Uterus (tissue), 2 donors: ENCODE measurements around the gene BZW2.

ENCODE experiments used
- POLR2A ChIP-seq, 2 donors: fragments of 450-650 bp; IDR thresholded peaks; one replicate each; pipeline ENCODE4 v1.6.1; 2016; ENCODE audit warnings: antibody characterized with exemption in 2 of 2, mild to moderate bottlenecking in 1 of 2, moderate library complexity in 1 of 2
- TF ChIP-seq, protein P1 (sequence below), 4 experiments: fragments of 200-600 bp in 2 of 4; fragments of 450-650 bp in 2 of 4; sonication (generic) in 2 of 4; IDR thresholded peaks; one replicate each; pipeline ENCODE4 v1.5.1; 2016 to 2019; ENCODE audit warnings: antibody characterized with exemption in 4 of 4, mild to moderate bottlenecking in 2 of 4, moderate library complexity in 1 of 4

DNA sequence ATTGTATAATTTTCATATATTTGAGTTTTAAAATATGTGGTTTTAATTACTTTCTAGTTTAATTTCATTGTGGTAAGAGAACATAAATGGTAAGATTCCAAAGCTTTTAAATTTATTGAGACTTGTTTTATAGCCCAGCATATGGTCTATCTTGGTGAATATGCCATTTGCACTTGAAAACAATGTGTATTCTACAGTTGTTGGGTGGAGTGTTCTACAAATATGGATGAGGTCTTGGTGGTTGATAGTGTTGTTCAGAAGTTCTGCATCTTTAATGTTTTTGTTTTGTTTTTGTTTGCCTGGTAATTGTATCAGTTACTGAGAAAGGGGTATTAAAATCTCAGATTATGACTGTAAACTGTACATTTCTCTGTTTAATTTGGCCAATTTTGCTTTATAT is 69.9 kb downstream of the BZW2 start:
- TF ChIP-seq, protein P1, sequence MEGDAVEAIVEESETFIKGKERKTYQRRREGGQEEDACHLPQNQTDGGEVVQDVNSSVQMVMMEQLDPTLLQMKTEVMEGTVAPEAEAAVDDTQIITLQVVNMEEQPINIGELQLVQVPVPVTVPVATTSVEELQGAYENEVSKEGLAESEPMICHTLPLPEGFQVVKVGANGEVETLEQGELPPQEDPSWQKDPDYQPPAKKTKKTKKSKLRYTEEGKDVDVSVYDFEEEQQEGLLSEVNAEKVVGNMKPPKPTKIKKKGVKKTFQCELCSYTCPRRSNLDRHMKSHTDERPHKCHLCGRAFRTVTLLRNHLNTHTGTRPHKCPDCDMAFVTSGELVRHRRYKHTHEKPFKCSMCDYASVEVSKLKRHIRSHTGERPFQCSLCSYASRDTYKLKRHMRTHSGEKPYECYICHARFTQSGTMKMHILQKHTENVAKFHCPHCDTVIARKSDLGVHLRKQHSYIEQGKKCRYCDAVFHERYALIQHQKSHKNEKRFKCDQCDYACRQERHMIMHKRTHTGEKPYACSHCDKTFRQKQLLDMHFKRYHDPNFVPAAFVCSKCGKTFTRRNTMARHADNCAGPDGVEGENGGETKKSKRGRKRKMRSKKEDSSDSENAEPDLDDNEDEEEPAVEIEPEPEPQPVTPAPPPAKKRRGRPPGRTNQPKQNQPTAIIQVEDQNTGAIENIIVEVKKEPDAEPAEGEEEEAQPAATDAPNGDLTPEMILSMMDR (IDR thresholded peaks at IDR 0.05) = no peak
- TF ChIP-seq POLR2A (IDR thresholded peaks at IDR 0.05) = no peak
